Parathyroid adenoma (tissue), 2 donors: ENCODE measurements around the gene JAK1.

Experiments used
- H2AFZ ChIP-seq: fragments of 300-600 bp; sonication (generic); one replicate; pipeline ENCODE4 v1.7.0; 2017; ENCODE audit warnings: antibody characterized with exemption, mild to moderate bottlenecking
- H3K27ac ChIP-seq: fragments of 300-600 bp; sonication (generic); one replicate; pipeline ENCODE4 v1.7.0; 2017
- H3K27me3 ChIP-seq: fragments of 300-600 bp; sonication (generic); one replicate; pipeline ENCODE4 v1.7.0; 2017; ENCODE audit warnings: low read length; ENCODE audit not compliant: control insufficient read depth, insufficient read depth
- H3K36me3 ChIP-seq: fragments of 300-600 bp; sonication (generic); one replicate; pipeline ENCODE4 v1.7.0; 2017; ENCODE audit warnings: low read length; ENCODE audit not compliant: control insufficient read depth, insufficient read depth
- H3K4me1 ChIP-seq: fragments of 300-600 bp; sonication (generic); one replicate; pipeline ENCODE4 v1.7.0; 2017; ENCODE audit warnings: control low read depth
- H3K4me2 ChIP-seq: fragments of 300-600 bp; sonication (generic); one replicate; pipeline ENCODE4 v1.7.0; 2017; ENCODE audit warnings: low read length
- H3K4me3 ChIP-seq: fragments of 300-600 bp; sonication (generic); one replicate; pipeline ENCODE4 v1.7.0; 2017; ENCODE audit warnings: low read depth, low read length
- H3K79me2 ChIP-seq: fragments of 300-600 bp; sonication (generic); one replicate; pipeline ENCODE4 v1.7.0; 2017; ENCODE audit warnings: control low read depth
- H3K9ac ChIP-seq: fragments of 300-600 bp; sonication (generic); one replicate; pipeline ENCODE4 v1.7.0; 2017; ENCODE audit warnings: mild to moderate bottlenecking
- H3K9me3 ChIP-seq: fragments of 300-600 bp; sonication (generic); one replicate; pipeline ENCODE4 v1.7.0; 2017; ENCODE audit warnings: low read length; ENCODE audit not compliant: control insufficient read depth
- CTCF ChIP-seq: fragments of 300-600 bp; sonication (generic); IDR thresholded peaks from one replicate; pipeline ENCODE4 v1.7.0; 2017; ENCODE audit warnings: antibody characterized with exemption, mild to moderate bottlenecking
- donor health status: primary hyperparathyroidism.

Gene JAK1

GRCh38 chr1:64830030-64830651 is 136.2 kb downstream of the JAK1 start:
- Histone ChIP-seq H3K36me3 (no peaks in the 10 kb centered on the region), H3K79me2 (no peaks in the 10 kb centered on the region), H3K9me3 (no peaks in the 10 kb centered on the region), H2AFZ (no peak overlapping the region), H3K27me3 (no peaks in the 10 kb centered on the region), H3K4me2 (no peak overlapping the region), H3K4me3 (no peak overlapping the region), H3K27ac (no peak overlapping the region), H3K4me1 (no peaks in the 10 kb centered on the region), H3K9ac (no peak overlapping the region)
- TF ChIP-seq CTCF = no peak

DNA sequence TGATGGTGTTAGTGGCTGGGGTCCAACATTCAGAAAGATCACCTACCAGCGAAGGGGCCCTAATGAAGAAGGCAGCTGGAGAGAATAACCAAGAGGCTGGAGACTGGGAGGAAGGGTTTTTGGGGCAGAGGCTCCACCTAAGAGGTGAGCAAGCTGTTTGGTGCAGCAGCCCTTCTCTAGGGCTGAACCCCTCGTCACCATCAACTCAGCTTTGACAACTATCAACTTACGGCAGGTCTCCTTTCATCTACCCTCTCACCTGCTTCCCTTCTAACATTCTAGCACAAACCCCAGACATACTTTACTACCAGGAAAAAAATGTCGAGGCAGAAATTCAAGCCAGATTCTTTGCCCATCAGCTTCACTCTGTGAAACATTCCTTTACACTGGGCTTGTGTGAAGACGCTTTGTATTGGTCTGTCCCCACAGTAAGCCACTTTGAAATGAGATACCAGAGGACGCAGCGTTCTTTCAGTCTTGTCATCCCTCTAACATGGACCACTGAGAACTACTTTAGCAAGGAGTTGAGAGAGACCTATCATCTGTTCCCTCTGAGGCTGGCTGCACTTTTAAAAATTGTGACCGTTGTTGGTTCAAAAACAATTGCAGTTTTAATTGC is 136.8 kb downstream of the JAK1 start:
- no peaks in the 10 kb centered on the region for H3K79me2 ChIP-seq
- no peaks in the 10 kb centered on the region for H3K4me1 ChIP-seq
- H3K27me3 ChIP-seq = no peaks in the 10 kb centered on the region
- no peaks in the 10 kb centered on the region for H3K9me3 ChIP-seq
- H3K9ac ChIP-seq = no peak overlapping the region
- TF ChIP-seq CTCF = no peak
- no peaks in the 10 kb centered on the region for H3K36me3 ChIP-seq
- no peak overlapping the region for H3K4me2 ChIP-seq
- H3K27ac ChIP-seq = no peak overlapping the region
- no peak overlapping the region for H2AFZ ChIP-seq
- H3K4me3 ChIP-seq = no peak overlapping the region

- no peak overlapping the region for H3K27ac ChIP-seq
- H3K9ac ChIP-seq = no peak overlapping the region
- H3K36me3 ChIP-seq = no peaks in the 10 kb centered on the region
- H3K27me3 ChIP-seq = no peaks in the 10 kb centered on the region
- no peaks in the 10 kb centered on the region for H3K4me1 ChIP-seq
- no peak overlapping the region for H3K4me2 ChIP-seq
- TF ChIP-seq CTCF = no peak
- no peaks in the 10 kb centered on the region for H3K9me3 ChIP-seq
- H2AFZ ChIP-seq = no peak overlapping the region
- no peak overlapping the region for H3K4me3 ChIP-seq
- no peaks in the 10 kb centered on the region for H3K79me2 ChIP-seq
Measured at GRCh38 chr1:64828829-64829228, 137.5 kb downstream of the JAK1 start.

- H3K4me3 ChIP-seq = no peak overlapping the region
- TF ChIP-seq CTCF = no peak
- no peaks in the 10 kb centered on the region for H3K4me1 ChIP-seq
- no peaks in the 10 kb centered on the region for H3K36me3 ChIP-seq
- no peak overlapping the region for H3K9ac ChIP-seq
- H2AFZ ChIP-seq = no peak overlapping the region
- no peak overlapping the region for H3K27ac ChIP-seq
- H3K4me2 ChIP-seq = no peak overlapping the region
- H3K27me3 ChIP-seq = no peaks in the 10 kb centered on the region
- H3K79me2 ChIP-seq = no peaks in the 10 kb centered on the region
- H3K9me3 ChIP-seq = no peaks in the 10 kb centered on the region
Measured at GRCh38 chr1:64826991-64827390, 139.4 kb downstream of the JAK1 start.
